GM18867 (cell line): ENCODE data around the gene SMYD3.

Experiments
- ATAC-seq: cut with Tn5 transposase; IDR thresholded peaks from one replicate; pipeline ENCODE4 v1.9.1; 2021; ENCODE audit warnings: mild to moderate bottlenecking, moderate library complexity; ENCODE audit not compliant: unreplicated experiment

SMYD3 gene

DNA sequence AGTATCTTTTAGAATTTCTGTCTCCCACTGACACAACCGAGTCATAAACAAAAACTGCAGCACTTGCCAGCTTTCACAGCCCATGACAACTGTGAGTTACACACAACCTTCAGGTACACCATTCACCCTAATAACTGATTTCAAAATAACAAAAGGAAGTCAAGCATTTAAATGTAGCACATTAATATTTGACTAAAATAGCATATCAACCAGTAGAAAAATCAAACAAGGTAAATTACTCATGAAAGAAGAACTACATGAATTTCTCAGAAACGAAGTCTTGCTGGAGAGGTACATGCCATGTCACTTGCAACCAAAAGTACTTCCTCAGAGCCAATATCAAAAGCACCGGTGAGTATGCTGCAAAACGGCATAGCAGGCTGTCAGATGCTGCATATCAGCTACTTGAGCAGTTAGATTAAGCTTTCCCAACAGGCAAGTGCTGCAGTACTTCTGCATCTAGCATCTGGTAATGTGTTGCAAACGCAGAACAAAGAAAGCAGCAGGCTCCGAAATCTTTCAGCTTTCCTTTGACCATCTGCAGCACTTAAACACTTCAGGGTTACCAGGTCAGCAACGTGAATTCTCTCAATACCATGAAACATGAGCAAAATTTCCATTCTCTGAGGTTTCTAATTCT is 223.2 kb downstream of the SMYD3 start:
- ATAC-seq = no peak

GRCh38 chr1:246281639-246282038 is 225.4 kb downstream of the SMYD3 start:
- ATAC-seq = no peak

DNA sequence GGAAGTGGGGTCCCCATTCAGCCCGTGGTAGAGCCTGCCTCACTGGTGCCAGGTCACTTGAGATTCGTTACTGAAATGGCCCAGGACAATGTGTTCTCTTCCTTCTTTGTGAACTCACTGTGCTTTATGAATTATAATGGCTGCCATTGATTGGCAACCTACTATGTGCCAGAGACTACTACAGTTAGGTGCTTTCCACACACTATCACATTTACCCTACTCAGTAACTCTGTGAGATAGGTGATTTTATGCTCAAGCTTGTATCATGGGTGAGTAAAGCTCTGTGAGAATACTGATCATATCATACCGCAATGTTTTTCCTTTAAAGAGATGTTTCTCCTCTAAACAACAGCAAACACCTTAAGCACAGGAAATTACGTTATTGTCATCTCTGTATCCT is 225.9 kb downstream of the SMYD3 start:
- no peak for ATAC-seq

DNA sequence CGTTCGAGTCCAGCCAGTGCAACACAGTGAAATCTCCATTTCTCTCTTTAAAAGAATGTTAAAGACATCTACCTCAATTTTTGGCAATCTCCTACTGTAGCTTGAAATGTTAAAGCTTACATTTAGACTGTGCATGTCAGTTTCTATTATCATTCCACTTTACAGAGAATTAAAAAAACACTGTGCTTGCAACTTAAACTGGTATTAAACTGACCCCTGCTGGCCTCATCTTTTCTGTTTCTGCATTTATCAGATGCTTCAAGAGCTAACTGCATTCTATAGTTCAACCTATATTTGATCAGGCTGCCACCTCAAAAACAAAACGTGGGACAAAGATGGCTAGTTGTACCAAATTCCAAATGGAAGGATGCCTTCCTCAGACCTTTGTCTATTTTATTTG is 226.5 kb downstream of the SMYD3 start:
- no peak for ATAC-seq

- no peak for ATAC-seq
Observed at GRCh38 chr1:246279402-246279801, 227.7 kb downstream of the SMYD3 start.

DNA sequence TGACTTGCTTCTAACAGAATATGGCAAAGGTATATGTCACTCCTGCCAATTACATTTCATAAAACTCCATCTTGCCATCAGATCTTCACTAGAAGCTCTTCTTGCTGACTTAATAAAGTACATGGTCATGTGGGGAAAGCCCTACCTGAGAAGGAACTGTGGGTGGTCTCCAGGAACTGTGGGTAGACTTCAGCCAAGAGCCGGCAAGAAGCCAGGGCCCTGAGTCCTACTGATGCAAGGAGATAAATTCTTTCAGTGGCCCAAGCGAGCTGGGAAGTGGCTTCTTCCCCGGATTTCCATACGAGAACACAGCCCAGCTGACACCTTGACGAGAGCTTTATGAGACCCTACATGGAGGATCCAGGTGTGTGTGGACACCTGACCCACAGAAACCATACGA is 228.7 kb downstream of the SMYD3 start:
- no peak for ATAC-seq

DNA sequence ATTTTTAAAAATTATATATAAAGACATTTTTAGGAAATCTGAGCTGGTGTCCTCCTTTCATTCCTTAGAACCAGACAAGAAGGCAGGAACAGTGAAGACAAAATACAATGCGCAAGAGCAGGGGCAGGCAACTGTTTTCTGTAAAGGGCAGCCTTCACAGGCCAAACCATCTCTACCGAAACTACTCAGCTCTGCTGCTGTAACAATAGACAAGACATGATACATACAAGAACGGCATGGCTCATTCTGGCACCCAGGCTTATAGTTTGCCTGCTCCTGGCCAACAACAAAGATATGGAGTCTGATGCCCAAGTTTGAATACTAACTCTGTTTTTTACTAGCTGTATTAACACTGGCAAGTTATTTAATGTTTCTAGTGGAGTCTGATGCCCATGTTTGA is 232.0 kb downstream of the SMYD3 start:
- ATAC-seq = no peak

GRCh38 chr1:246274186-246274585 is 232.9 kb downstream of the SMYD3 start:
- no peak for ATAC-seq

GRCh38 chr1:246271516-246271915 is 235.6 kb downstream of the SMYD3 start:
- ATAC-seq = no peak

- no peak for ATAC-seq
Observed at GRCh38 chr1:246270236-246270635, 236.8 kb downstream of the SMYD3 start.

GRCh38 chr1:246269466-246269865 is 237.6 kb downstream of the SMYD3 start:
- ATAC-seq = no peak

GRCh38 chr1:246267896-246268295 is 239.2 kb downstream of the SMYD3 start:
- no peak for ATAC-seq

DNA sequence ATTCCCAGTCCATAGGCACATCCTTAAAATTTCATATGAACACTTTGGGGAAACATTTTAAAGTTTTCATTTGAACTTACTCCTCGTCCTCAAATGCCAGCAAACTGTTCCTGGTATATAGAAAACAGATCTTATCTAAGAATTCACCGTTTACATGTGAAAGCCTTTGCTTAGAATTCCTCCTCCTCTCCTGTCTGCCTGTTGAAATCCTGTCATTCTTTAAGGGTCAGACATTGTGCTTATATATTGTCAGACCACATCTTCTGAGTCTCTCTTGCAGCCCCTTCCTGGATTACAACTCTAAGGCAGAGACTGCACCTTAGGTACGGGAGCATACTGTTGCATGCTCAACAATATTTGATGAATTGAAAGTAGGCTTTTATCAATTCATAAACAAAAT is 239.7 kb downstream of the SMYD3 start:
- ATAC-seq = no peak

- no peak for ATAC-seq
Observed at GRCh38 chr1:246265481-246265880, 241.6 kb downstream of the SMYD3 start.

- ATAC-seq = no peak
Observed at GRCh38 chr1:246262281-246262680, 244.8 kb downstream of the SMYD3 start.

DNA sequence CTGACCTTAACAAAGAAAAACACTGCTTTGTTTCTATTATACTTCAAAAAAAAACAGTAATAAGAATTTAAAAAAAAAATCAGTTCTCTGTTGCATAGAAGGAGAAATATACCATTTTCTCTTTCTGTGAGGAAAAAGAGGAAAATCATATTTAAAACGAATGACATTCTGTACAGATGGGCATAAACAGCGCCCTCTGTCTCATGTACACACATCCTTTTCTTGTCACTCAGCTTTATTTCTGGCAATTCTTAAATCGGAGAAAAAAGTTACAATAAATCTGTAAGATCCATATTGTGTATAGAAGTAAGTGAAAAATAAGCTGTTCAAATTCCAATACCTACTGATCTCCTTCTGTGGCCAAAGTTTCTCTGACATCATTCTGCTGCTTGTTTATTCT is 245.4 kb downstream of the SMYD3 start:
- no peak for ATAC-seq

GRCh38 chr1:246258250-246258649 is 248.8 kb downstream of the SMYD3 start:
- no peak for ATAC-seq

GRCh38 chr1:246255773-246256172 is 251.3 kb downstream of the SMYD3 start:
- ATAC-seq = no peak

GRCh38 chr1:246254854-246255253 is 252.2 kb downstream of the SMYD3 start:
- ATAC-seq = no peak

GRCh38 chr1:246246430-246246829 is 260.6 kb downstream of the SMYD3 start:
- no peak for ATAC-seq

GRCh38 chr1:246245541-246245940 is 261.5 kb downstream of the SMYD3 start:
- no peak for ATAC-seq

GRCh38 chr1:246232126-246232525 is 275.0 kb downstream of the SMYD3 start:
- ATAC-seq = no peak

GRCh38 chr1:246226041-246226440 is 281.0 kb downstream of the SMYD3 start:
- no peak for ATAC-seq
